NB4 (cell line): ENCODE results near the gene EIF2AK2.

Source experiments
- DNase-seq: peaks from one replicate; pipeline ENCODE4 v3.0.0; 2010; ENCODE audit warnings: low read depth
- H3K4me3 ChIP-seq: one replicate; pipeline ENCODE4 v1.5.1; 2011; ENCODE audit warnings: mild to moderate bottlenecking, low read depth, low read length, moderate library complexity
- CTCF ChIP-seq: IDR thresholded peaks from one replicate; pipeline ENCODE4 v1.5.1; 2012; ENCODE audit warnings: low read depth, low read length
- MAX ChIP-seq: IDR thresholded peaks from 2 replicates; pipeline ENCODE4 v1.6.1; 2011; ENCODE audit warnings: low read depth, low read length
- MYC ChIP-seq: IDR thresholded peaks from 2 replicates; pipeline ENCODE4 v1.6.1; 2011; ENCODE audit warnings: low read depth, low read length
- POLR2A ChIP-seq: IDR thresholded peaks from 2 replicates; pipeline ENCODE4 v1.6.1; 2011; ENCODE audit warnings: mild to moderate bottlenecking; ENCODE audit not compliant: insufficient read length; ENCODE audit errors: extremely low read depth

EIF2AK2 gene

GRCh38 chr2:37190290-37190689 lies 33.5 kb upstream of the EIF2AK2 start:
- peak overlapping the region; percentile 41 for H3K4me3 ChIP-seq
- TF ChIP-seq CTCF: no peak
- peak; percentile 26; the same call in 1 of the 2 replicates for TF ChIP-seq MAX
- TF ChIP-seq POLR2A: no peak
- TF ChIP-seq MYC: peak; percentile 55; the same call in 1 of the 2 replicates
- DNase-seq: peak; percentile 90

GRCh38 chr2:37189452-37190153 lies 32.8 kb upstream of the EIF2AK2 start:
- peak; percentile 98 for DNase-seq
- H3K4me3 ChIP-seq: peak overlapping the region; percentile 41
- no peak for TF ChIP-seq POLR2A
- peak; percentile 52; the same call in 1 of the 2 replicates for TF ChIP-seq MAX
- peak; percentile 34; the same call in 1 of the 2 replicates for TF ChIP-seq MYC
- peak; percentile 10 for TF ChIP-seq CTCF

GRCh38 chr2:37188570-37188969 lies 31.8 kb upstream of the EIF2AK2 start, which contains the start of gene SULT6B1:
Gene SULT6B1, minus strand, starts transcription at chr2:37188670. Its CDS starts 30 bp downstream, at chr2:37188640.
- H3K4me3 ChIP-seq: no peak within 1 kb of the TSS
- DNase-seq: no peak
- TF ChIP-seq MAX: no peak
- TF ChIP-seq CTCF: no peak
- TF ChIP-seq POLR2A: no peak
- TF ChIP-seq MYC: no peak

GRCh38 chr2:37181726-37182684 lies 25.2 kb upstream of the EIF2AK2 start:
- H3K4me3 ChIP-seq: no peak overlapping the region
- no peak for DNase-seq
- TF ChIP-seq MYC (no peak), CTCF (no peak), POLR2A (no peak), MAX (no peak)

- no peak for DNase-seq
- no peak overlapping the region for H3K4me3 ChIP-seq
- TF ChIP-seq MYC (no peak), MAX (no peak), CTCF (no peak), POLR2A (no peak)
Observed at GRCh38 chr2:37180640-37181039, 23.9 kb upstream of the EIF2AK2 start.
